ENCODE data around the gene CPNE5. TPM values are rescaled to one million over a fixed set of nuclear protein-coding genes. Genes with fewer than 3 reads are reported as not detected.

Gene CPNE5
- total and polyA plus RNA-seq, 7 experiments from 2014 or later: 0.09 to 5.1 (median 1.3) TPM; not detected in 1

DNA sequence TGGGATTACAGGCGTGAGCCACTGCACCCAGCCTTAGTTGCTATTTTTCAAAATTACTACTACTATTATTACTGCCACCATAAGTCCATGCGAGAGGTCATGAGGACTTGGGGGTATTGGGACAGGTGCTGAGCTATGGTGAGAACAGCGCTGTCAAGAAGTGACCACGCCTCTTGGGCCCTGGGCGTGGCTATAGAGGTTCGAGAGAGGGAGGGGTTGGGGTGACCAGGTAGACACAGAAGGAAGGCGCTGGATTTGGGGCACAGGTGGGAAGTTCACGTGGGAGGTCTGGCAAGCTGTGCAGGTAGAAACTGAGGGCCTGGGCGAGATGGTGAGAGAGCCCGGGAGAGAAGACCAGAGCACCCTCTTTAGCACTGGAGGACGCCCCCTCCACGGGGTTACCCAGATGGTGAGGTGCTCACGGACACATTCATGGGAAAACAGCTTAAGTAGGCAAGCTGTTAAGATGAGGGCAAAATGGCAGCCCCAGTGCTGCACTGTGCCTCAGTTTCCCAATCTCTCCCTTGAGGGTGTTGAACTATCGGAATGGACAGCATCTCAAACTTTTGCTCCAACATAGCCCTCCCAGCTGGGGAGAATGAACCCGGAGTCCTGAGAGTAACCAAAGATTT is 80.6 kb downstream of the CPNE5 start:
- Histone ChIP-seq H3K4me1 (ENCODE audit: control insufficient read depth in 2 of 2, insufficient read depth in 2 of 2, low read length in 2 of 2) (peaks cover 16 to 39% of the 10 kb centered on the region in 2 donors), H3K27me3 (ENCODE audit: control insufficient read depth in 2 of 2, insufficient read depth in 2 of 2, low read length in 2 of 2) (no peaks in the 10 kb centered on the region), H3K36me3 (ENCODE audit: control insufficient read depth in 2 of 3, insufficient read depth in 3 of 3, low read length in 3 of 3) (no peaks in the 10 kb centered on the region), H3K27ac (ENCODE audit: low read depth, low read length) (no peak overlapping the region), H3K9me3 (ENCODE audit: control insufficient read depth in 2 of 3, low read length in 3 of 3) (no peaks in the 10 kb centered on the region), H3K4me3 (ENCODE audit: low read length) (no peak overlapping the region)
- CTCF ChIA-PET: interaction anchor here (0.6 to 3.4 kb wide), 10 partner anchors 11 to 417 kb away, joined by 3 to 22 read pairs (median 5); no protein-coding TSS in a partner anchor
- DNase-seq (no peak), ATAC-seq (no peak)
- POLR2A ChIA-PET: interaction anchor here (0.7 kb wide), 1 partner anchor 13 kb away, joined by 3 read pairs; no protein-coding TSS in a partner anchor
- intact Hi-C loops (cut with micrococcal nuclease): loop anchor here (1.0 to 5.0 kb wide), 10 partner anchors 24 to 456 kb away; no protein-coding TSS in a partner anchor
- peak overlapping the region in 4 of 9 donors; percentile 3 to 41 (median 16) for H3K27ac Mint-ChIP-seq
- peaks cover 0 to 2% (median 0%) of the 10 kb centered on the region in 5 donors for H3K36me3 Mint-ChIP-seq
- peak overlapping the region in 1 of 10 donors; percentile 5 for H3K4me3 Mint-ChIP-seq
- H3K4me1 Mint-ChIP-seq: peaks cover 17 to 58% (median 35%) of the 10 kb centered on the region in 7 donors
- peaks cover 0 to 2% (median 0%) of the 10 kb centered on the region in 5 donors for H3K27me3 Mint-ChIP-seq
- no peaks in the 10 kb centered on the region for H3K9me3 Mint-ChIP-seq

DNA sequence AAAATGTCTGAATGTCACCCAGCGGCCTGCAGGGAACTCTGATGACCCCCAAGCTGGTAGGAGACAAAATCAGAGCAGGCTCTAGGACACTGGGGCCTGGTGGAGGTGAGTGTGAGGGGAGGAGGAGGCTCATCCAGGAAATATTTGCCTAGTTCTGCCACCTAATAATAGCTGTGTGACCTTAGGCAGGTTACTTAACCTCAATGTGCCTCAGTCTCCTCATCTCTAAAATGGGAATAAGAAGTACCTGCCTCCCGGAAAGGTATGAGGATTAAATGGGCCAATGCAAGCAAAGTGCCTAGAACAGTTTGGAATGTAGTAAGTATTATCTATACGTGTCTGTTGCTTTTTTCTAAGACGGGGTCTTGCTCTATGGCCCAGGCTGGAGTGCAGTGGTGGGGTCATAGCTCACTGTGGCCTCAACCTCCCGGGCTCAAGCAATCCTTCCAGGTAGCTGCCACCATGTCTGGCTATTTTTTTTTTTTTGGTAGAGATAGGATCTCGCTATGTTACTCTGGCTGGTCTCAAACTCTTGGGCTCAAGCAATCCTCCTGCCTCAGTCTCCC is 81.2 kb downstream of the CPNE5 start:
- H3K9me3 ChIP-seq (ENCODE audit: control insufficient read depth in 2 of 3, low read length in 3 of 3): no peaks in the 10 kb centered on the region
- Mint-ChIP-seq H3K4me1 (peaks cover 17 to 64% (median 38%) of the 10 kb centered on the region in 7 donors), H3K36me3 (peaks cover 0 to 2% (median 0%) of the 10 kb centered on the region in 5 donors), H3K27ac (peak overlapping the region in 3 of 9 donors; percentile 8 to 85 (median 61)), H3K9me3 (no peaks in the 10 kb centered on the region), H3K4me3 (no peak overlapping the region), H3K27me3 (peaks cover 0 to 2% (median 0%) of the 10 kb centered on the region in 5 donors)
- H3K27ac ChIP-seq (ENCODE audit: low read depth, low read length): no peak overlapping the region
- ATAC-seq (no peak), DNase-seq (no peak)
- intact Hi-C loops (cut with micrococcal nuclease): loop anchor here (2.0 to 5.0 kb wide), 5 partner anchors 23 to 455 kb away; no protein-coding TSS in a partner anchor
- ChIA-PET POLR2A (no interaction called here), CTCF (interaction anchor here (0.6 to 3.4 kb wide), 7 partner anchors 11 to 417 kb away, joined by 3 to 22 read pairs (median 6); no protein-coding TSS in a partner anchor)
- H3K4me3 ChIP-seq (ENCODE audit: low read length): no peak overlapping the region
- H3K36me3 ChIP-seq (ENCODE audit: control insufficient read depth in 2 of 3, insufficient read depth in 3 of 3, low read length in 3 of 3): no peaks in the 10 kb centered on the region
- peaks cover 16 to 42% of the 10 kb centered on the region in 2 donors for H3K4me1 ChIP-seq (ENCODE audit: control insufficient read depth in 2 of 2, insufficient read depth in 2 of 2, low read length in 2 of 2)
- H3K27me3 ChIP-seq (ENCODE audit: control insufficient read depth in 2 of 2, insufficient read depth in 2 of 2, low read length in 2 of 2): no peaks in the 10 kb centered on the region

DNA sequence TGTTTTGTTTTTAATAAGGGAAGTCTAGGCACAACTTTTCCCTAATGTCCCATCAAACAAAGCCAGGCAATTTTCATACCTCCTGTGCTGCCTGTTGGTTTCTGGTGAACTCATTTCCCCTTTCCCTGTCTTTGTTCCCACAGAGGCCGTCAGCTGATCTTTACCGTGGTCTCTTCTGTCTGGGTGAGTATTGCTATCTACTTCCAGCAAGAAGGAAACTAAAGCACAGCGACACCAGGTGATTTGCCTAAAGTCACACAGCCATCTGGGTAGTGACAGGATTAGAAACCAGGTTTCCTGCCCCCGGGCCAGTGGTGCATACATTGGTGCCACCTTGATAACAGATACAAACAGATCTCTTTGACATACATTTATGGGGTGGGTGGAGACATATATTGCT is 82.0 kb downstream of the CPNE5 start:
- Mint-ChIP-seq H3K36me3 (peaks cover 0 to 4% (median 0%) of the 10 kb centered on the region in 5 donors), H3K27ac (peak overlapping the region in 8 of 9 donors; percentile 2 to 91 (median 43)), H3K27me3 (peaks cover 0 to 2% (median 0%) of the 10 kb centered on the region in 5 donors), H3K4me3 (peak overlapping the region in 1 of 10 donors; percentile 29), H3K9me3 (no peaks in the 10 kb centered on the region), H3K4me1 (peaks cover 17 to 72% (median 41%) of the 10 kb centered on the region in 7 donors)
- ChIA-PET CTCF (interaction anchor here (1.0 kb wide), 1 partner anchor 142 kb away, joined by 3 read pairs; no protein-coding TSS in a partner anchor), POLR2A (no interaction called here)
- no peak overlapping the region for H3K27ac ChIP-seq (ENCODE audit: low read depth, low read length)
- peaks cover 16 to 49% of the 10 kb centered on the region in 2 donors for H3K4me1 ChIP-seq (ENCODE audit: control insufficient read depth in 2 of 2, insufficient read depth in 2 of 2, low read length in 2 of 2)
- H3K27me3 ChIP-seq (ENCODE audit: control insufficient read depth in 2 of 2, insufficient read depth in 2 of 2, low read length in 2 of 2): no peaks in the 10 kb centered on the region
- ATAC-seq: no peak
- intact Hi-C loops (cut with micrococcal nuclease): loop anchor here in 1 of 2 donors (5.0 kb wide), 1 partner anchor 35 kb away; no protein-coding TSS in a partner anchor
- no peaks in the 10 kb centered on the region for H3K36me3 ChIP-seq (ENCODE audit: control insufficient read depth in 2 of 3, insufficient read depth in 3 of 3, low read length in 3 of 3)
- no peak overlapping the region for H3K4me3 ChIP-seq (ENCODE audit: low read length)
- DNase-seq: no peak
- no peaks in the 10 kb centered on the region for H3K9me3 ChIP-seq (ENCODE audit: control insufficient read depth in 2 of 3, low read length in 3 of 3)

DNA sequence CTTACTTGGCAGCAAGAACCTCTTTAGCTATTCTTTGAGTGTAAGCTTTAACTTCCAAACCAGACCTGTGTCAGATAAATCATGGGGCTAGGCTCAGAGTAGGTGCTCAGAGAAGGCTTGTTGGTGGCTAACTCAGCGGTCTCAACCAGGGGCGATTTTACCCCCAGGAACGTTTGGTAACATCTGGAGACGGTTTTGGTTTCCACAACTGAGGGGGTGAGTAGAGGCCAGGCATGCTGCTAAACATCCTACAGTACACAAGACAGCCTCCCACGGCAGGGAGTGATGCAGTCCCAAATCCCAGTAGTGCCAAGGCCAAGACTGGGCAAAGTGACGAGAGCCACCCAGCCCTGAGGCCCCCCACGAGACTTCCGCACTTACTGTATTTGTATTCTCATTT is 82.5 kb downstream of the CPNE5 start:
- H3K27me3 Mint-ChIP-seq: peaks cover 0 to 2% (median 0%) of the 10 kb centered on the region in 5 donors
- no peaks in the 10 kb centered on the region for H3K9me3 Mint-ChIP-seq
- peak overlapping the region in 2 of 10 donors; percentile 54 to 84 for H3K4me3 Mint-ChIP-seq
- CTCF ChIA-PET: interaction anchor here (1.0 kb wide), 1 partner anchor 142 kb away, joined by 3 read pairs; no protein-coding TSS in a partner anchor
- DNase-seq (no peak), ATAC-seq (no peak)
- intact Hi-C loops (cut with micrococcal nuclease): loop anchor here in 1 of 2 donors (5.0 kb wide), 1 partner anchor 34 kb away; no protein-coding TSS in a partner anchor
- H3K36me3 Mint-ChIP-seq: peaks cover 0 to 4% (median 0%) of the 10 kb centered on the region in 5 donors
- Histone ChIP-seq H3K36me3 (ENCODE audit: control insufficient read depth in 2 of 3, insufficient read depth in 3 of 3, low read length in 3 of 3) (no peaks in the 10 kb centered on the region), H3K27ac (ENCODE audit: low read depth, low read length) (no peak overlapping the region), H3K4me3 (ENCODE audit: low read length) (no peak overlapping the region), H3K9me3 (ENCODE audit: control insufficient read depth in 2 of 3, low read length in 3 of 3) (no peaks in the 10 kb centered on the region), H3K4me1 (ENCODE audit: control insufficient read depth in 2 of 2, insufficient read depth in 2 of 2, low read length in 2 of 2) (peaks cover 16 to 53% of the 10 kb centered on the region in 2 donors), H3K27me3 (ENCODE audit: control insufficient read depth in 2 of 2, insufficient read depth in 2 of 2, low read length in 2 of 2) (no peaks in the 10 kb centered on the region)
- POLR2A ChIA-PET: no interaction called here
- H3K27ac Mint-ChIP-seq: peak overlapping the region in 8 of 9 donors; percentile 23 to 91 (median 67)
- H3K4me1 Mint-ChIP-seq: peaks cover 17 to 74% (median 41%) of the 10 kb centered on the region in 7 donors

DNA sequence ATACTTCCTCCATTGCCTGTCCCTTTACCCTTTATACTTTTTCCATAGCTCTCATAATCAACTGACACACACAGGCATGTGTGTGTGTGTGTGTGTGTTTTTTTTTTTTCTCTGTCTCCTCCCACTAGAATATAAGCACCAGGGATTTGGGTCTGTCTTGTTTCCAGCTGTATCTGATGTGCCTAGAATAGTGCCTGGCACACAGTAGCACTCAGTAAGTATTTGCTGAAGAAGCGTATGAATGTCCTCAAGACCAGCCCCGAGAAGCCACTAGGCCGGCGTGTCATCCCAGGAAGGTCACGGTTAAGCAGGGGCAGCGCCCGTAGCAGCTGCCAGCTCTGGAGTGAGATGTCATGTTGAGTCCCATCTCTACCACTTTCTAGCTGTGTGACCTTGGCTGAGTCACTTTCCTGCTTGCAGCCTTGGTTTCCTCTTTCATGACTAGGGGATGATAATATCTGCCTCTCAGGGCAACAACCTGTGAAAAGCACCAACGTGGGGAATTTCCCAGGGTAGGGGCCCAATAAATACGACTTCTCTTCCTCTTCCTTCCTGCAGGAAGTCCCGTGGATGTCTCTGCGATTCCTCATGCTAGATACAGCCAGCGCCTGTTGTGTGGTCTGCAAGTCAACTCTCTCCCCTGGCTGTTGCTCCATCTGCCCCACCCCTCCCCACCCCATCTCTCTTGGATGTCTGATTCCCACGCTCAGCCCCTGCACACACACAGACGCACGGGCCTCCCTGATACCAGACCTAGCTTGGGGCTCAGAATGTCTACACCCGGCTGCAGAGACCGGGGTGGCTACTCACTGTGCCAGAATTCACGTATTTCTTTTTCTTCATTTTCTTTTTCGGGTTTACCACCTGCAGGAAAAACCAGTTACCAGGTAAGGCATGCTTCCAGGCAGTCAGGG is 83.6 kb downstream of the CPNE5 start:
- Mint-ChIP-seq H3K4me3 (peak overlapping the region in 6 of 10 donors; percentile 2 to 84 (median 48)), H3K27me3 (peaks cover 0 to 2% (median 0%) of the 10 kb centered on the region in 5 donors), H3K27ac (peak overlapping the region; percentile 19 to 91 (median 69)), H3K4me1 (peaks cover 17 to 78% (median 41%) of the 10 kb centered on the region in 7 donors), H3K9me3 (peaks cover 0 to under 1% (median 0%) of the 10 kb centered on the region in 11 donors), H3K36me3 (peaks cover 0 to 6% (median 0%) of the 10 kb centered on the region in 5 donors)
- peak; percentile 85 for ATAC-seq
- ChIA-PET CTCF (interaction anchor here (1.0 to 1.6 kb wide), 2 partner anchors 17 to 140 kb away, joined by 3 to 4 read pairs; no protein-coding TSS in a partner anchor), POLR2A (interaction anchor here (0.6 kb wide), 1 partner anchor 107 kb away, joined by 3 read pairs; no protein-coding TSS in a partner anchor)
- Histone ChIP-seq H3K9me3 (ENCODE audit: control insufficient read depth in 2 of 3, low read length in 3 of 3) (no peaks in the 10 kb centered on the region), H3K36me3 (ENCODE audit: control insufficient read depth in 2 of 3, insufficient read depth in 3 of 3, low read length in 3 of 3) (no peaks in the 10 kb centered on the region), H3K4me1 (ENCODE audit: control insufficient read depth in 2 of 2, insufficient read depth in 2 of 2, low read length in 2 of 2) (peaks cover 16 to 53% of the 10 kb centered on the region in 2 donors), H3K4me3 (ENCODE audit: low read length) (peak overlapping the region; percentile 5), H3K27ac (ENCODE audit: low read depth, low read length) (no peak overlapping the region), H3K27me3 (ENCODE audit: control insufficient read depth in 2 of 2, insufficient read depth in 2 of 2, low read length in 2 of 2) (no peaks in the 10 kb centered on the region)
- intact Hi-C loops (cut with micrococcal nuclease): loop anchor here in 1 of 2 donors (1.0 to 5.0 kb wide), 2 partner anchors 33 to 75 kb away; no protein-coding TSS in a partner anchor
- DNase-seq: peak in 6 of 9 donors; percentile 12 to 72 (median 32)

Measured in naive thymus-derived CD4-positive, alpha-beta T cell (primary cell).